ENCODE results near the gene TSSK3.
A peak's percentile ranks its signal among the peaks of the same experiment; 100 is the strongest.
"Not testable (repeated sequence)": the region's sequence is repeated elsewhere in the genome, so short reads cannot be mapped to it uniquely, and the experiment has no call there.

TSSK3 gene

GRCh38 chr1:32363713-32364112 is 1.4 kb downstream of the TSSK3 start:
- no peak for DNase-seq (ENCODE audit: low read depth)

- DNase-seq (ENCODE audit: low read depth): no peak
Observed at GRCh38 chr1:32364836-32365235, 2.5 kb downstream of the TSSK3 start.

- DNase-seq (ENCODE audit: low read depth): no peak
Observed at GRCh38 chr1:32365445-32365844, 3.1 kb downstream of the TSSK3 start.

- no peak for DNase-seq (ENCODE audit: low read depth)
Observed at GRCh38 chr1:32367912-32368635, 5.7 kb downstream of the TSSK3 start.

GRCh38 chr1:32372149-32372756 is 9.9 kb downstream of the TSSK3 start:
- peak; percentile 22 for DNase-seq (ENCODE audit: low read depth)

GRCh38 chr1:32373996-32374592 is 11.8 kb downstream of the TSSK3 start:
- DNase-seq (ENCODE audit: low read depth): no peak

GRCh38 chr1:32376199-32376598 is 13.9 kb downstream of the TSSK3 start:
- DNase-seq (ENCODE audit: low read depth): no peak

- no peak for DNase-seq (ENCODE audit: low read depth)
Observed at GRCh38 chr1:32377541-32378220, 15.3 kb downstream of the TSSK3 start.

GRCh38 chr1:32380057-32380456 is 17.7 kb downstream of the TSSK3 start:
- DNase-seq (ENCODE audit: low read depth): no peak

GRCh38 chr1:32386676-32387392 is 24.5 kb downstream of the TSSK3 start:
- DNase-seq (ENCODE audit: low read depth): no peak

GRCh38 chr1:32388641-32389040 is 26.3 kb downstream of the TSSK3 start:
- DNase-seq (ENCODE audit: low read depth): no peak

- no peak for DNase-seq (ENCODE audit: low read depth)
Observed at GRCh38 chr1:32390904-32391870, 28.8 kb downstream of the TSSK3 start.

GRCh38 chr1:32392325-32392724 is 30.0 kb downstream of the TSSK3 start:
- DNase-seq (ENCODE audit: low read depth): no peak

GRCh38 chr1:32393136-32393535 is 30.8 kb downstream of the TSSK3 start:
- no peak for DNase-seq (ENCODE audit: low read depth)

GRCh38 chr1:32393832-32394140 is 31.4 kb downstream of the TSSK3 start:
- DNase-seq (ENCODE audit: low read depth): peak; percentile 7

- peak; percentile 96 for DNase-seq (ENCODE audit: low read depth)
Observed at GRCh38 chr1:32394141-32394889, 32.0 kb downstream of the TSSK3 start, which contains the start of gene BSDC1. Gene BSDC1, minus strand, starts transcription at chr1:32394441. Its CDS starts 27 bp downstream, at chr1:32394414.

- DNase-seq (ENCODE audit: low read depth): no peak
Observed at GRCh38 chr1:32394890-32395432, 32.6 kb downstream of the TSSK3 start.

- not testable (repeated sequence) for DNase-seq (ENCODE audit: low read depth)
Observed at GRCh38 chr1:32396524-32396923, 34.2 kb downstream of the TSSK3 start.

GRCh38 chr1:32398401-32398800 is 36.1 kb downstream of the TSSK3 start:
- no peak for DNase-seq (ENCODE audit: low read depth)

- no peak for DNase-seq (ENCODE audit: low read depth)
Observed at GRCh38 chr1:32399843-32400242, 37.5 kb downstream of the TSSK3 start.
